GM12801 (cell line): ENCODE data around the gene NADSYN1.

ENCODE experiments used
- TF ChIP-seq, protein P1 (sequence below): IDR thresholded peaks from one replicate; pipeline ENCODE4 v1.5.1; 2011; ENCODE audit warnings: control low read depth; ENCODE audit not compliant: insufficient read length; ENCODE audit errors: extremely low read depth

NADSYN1 gene

DNA sequence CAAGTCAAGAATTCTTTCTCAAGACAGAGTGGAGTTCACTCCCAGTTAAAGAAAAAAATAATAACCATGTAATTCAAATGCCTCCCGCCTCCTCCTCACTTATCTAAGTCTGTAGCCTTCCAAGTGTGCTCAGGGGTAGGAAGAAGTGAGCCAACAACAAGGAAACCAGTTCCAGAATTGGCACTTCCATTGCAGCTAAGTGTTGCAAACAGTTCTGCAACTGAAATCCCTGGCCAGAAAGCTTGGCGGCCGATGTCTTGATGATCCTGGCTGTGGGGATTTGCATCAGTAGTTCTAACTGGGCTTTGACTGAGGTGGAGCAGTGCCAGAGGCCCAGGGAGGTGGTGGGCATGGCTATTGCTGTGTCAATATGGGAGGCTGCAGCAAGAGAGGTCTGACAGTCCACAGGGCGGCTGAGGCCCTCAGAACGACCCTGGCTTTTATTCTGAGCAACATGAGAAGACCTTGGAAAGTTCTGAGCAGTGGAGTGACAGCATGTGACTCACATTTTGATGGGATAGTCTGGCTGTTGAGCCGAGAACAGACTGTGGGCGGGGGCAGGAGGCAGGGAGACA, 24.1 kb upstream of the NADSYN1 start:
- TF ChIP-seq, protein P1, sequence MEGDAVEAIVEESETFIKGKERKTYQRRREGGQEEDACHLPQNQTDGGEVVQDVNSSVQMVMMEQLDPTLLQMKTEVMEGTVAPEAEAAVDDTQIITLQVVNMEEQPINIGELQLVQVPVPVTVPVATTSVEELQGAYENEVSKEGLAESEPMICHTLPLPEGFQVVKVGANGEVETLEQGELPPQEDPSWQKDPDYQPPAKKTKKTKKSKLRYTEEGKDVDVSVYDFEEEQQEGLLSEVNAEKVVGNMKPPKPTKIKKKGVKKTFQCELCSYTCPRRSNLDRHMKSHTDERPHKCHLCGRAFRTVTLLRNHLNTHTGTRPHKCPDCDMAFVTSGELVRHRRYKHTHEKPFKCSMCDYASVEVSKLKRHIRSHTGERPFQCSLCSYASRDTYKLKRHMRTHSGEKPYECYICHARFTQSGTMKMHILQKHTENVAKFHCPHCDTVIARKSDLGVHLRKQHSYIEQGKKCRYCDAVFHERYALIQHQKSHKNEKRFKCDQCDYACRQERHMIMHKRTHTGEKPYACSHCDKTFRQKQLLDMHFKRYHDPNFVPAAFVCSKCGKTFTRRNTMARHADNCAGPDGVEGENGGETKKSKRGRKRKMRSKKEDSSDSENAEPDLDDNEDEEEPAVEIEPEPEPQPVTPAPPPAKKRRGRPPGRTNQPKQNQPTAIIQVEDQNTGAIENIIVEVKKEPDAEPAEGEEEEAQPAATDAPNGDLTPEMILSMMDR, result no peak

DNA sequence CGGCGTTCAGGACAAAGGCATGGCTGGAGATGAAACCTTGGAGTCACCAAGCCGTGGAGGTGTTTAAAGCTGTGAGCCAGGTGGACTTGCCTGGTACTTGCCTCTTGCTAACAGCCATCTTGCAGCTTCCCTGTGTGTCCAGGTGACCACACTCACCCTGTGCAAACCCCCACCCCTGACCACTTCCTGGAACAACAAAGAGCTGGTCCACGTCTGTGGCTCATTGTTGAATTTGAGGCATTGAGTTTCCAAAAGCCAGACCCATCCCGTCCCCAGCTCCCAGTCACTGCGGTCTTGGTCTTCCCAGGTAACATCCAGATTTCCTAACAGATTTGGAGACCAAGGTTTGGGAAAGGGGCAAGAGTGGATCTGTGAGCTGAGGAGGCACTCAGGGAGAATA, 23.3 kb upstream of the NADSYN1 start:
- TF ChIP-seq, protein P1, result no peak

GRCh38 chr11:71430166-71430565, 22.8 kb upstream of the NADSYN1 start:
- TF ChIP-seq, protein P1, result no peak

GRCh38 chr11:71431271-71431670, 21.7 kb upstream of the NADSYN1 start:
- TF ChIP-seq, protein P1, result no peak

GRCh38 chr11:71432761-71433647, 20.0 kb upstream of the NADSYN1 start:
- TF ChIP-seq, protein P1, result no peak

DNA sequence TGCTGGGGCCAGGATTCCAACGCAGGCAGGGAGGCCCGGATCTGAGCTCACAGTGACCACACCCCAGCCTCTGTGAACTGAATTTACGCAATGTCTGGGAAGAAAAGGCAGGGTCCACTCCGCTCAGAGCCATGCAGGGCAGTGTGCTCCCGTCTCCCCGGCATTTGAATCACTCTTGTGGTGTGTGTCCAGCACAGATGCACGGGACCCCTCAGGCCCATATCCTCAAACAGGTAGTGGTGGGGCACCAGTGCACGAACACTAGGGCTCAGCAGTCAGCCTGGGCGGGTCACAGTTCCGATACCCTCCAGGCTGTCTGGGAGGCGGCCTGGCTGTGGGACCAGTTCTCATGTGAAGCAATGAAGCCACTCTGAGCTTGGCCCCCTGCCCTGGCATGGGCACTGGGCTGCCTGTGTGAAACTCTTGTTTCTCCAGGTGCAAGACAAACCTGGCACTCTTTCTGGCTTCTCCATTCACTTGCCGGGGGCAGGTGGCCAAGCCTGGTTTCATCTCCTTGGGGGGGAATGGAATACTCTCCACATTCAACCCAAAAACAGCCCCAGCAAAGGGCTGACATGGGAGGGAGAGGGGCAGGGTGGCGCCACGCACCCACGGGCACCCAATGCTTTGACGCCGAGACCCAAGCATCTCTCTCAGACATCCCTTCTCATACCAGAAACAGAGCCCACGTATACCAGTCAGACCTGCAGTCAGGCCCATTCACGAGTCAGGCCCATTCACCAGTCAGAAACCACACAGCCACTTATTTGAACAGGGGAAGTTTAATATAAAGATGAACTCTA, 19.2 kb upstream of the NADSYN1 start:
- TF ChIP-seq, protein P1, result no peak

DNA sequence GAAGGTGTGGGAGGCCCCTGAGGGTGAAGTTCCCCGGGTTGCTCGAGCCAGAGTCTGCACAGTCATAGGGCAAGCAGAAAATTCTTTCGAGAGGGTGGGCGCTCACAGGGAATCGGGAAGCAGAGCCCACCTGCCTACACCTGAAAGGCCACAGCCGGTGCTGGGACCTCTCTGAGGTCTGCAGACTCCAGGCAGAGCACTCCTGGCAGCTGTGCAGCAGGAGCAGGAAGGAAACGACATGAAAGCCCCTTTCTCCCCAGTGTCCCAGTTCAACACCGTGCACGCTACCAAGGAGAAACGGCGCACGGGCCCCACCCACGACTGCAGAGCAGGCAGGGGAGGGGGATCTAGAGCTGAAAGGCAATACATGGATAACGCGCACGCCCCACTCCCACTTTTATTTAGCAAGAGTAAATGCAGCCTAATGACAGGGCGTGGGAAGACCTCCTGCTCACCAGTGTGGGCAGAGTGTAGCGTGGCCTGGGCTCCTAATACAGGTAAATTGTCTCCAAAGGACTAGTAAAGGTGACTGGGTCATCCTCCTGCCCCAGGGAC, 18.4 kb upstream of the NADSYN1 start:
- TF ChIP-seq, protein P1, result no peak
